IMR-90 (cell line): ENCODE results near the gene BCDIN3D. TPM values are rescaled to one million over a fixed set of nuclear protein-coding genes. Genes with fewer than 3 reads are reported as not detected.

Experiments
- ATAC-seq: fragments of 200-7000 bp; cut with Tn5 transposase; 2 replicates; pipeline ENCODE4 v1.9.1; 2020; ENCODE audit warnings: low read depth, mild to moderate bottlenecking, moderate library complexity
- BruUV-seq: library from RNA; stranded (reverse); fragments of 400-500 nt; replicated peaks from 2 replicates; lab custom pipeline; 2021; lab: Mats Ljungman, UMichigan
- CTCF ChIA-PET: fragments of 300-600 bp; formaldehyde crosslinking; extraction: SDS; loops from one replicate; lab custom pipeline; 2021; ENCODE audit warnings: antibody characterized with exemption; lab: Yijun Ruan, JAX
- POLR2A ChIA-PET: fragments of 300-600 bp; sonication (Branson Sonifier 250); formaldehyde crosslinking; loops from one replicate; lab custom pipeline; 2022; ENCODE audit warnings: antibody characterized with exemption; ENCODE audit not compliant: unreplicated experiment; lab: Charles Lee
- DNase-seq: peaks from one replicate; pipeline ENCODE4 v3.0.0; 2013
- H2AFZ ChIP-seq: replicated peaks from 2 replicates; pipeline ENCODE3; 2013; ENCODE audit warnings: low read length, mild to moderate bottlenecking; ENCODE audit not compliant: poor library complexity
- H2AK5ac ChIP-seq: 2 replicates; pipeline ENCODE4 v1.6.1; 2013; ENCODE audit warnings: low read depth, low read length, inconsistent platforms
- H2AK9ac ChIP-seq: replicated peaks from 2 replicates; pipeline ENCODE3; 2013; ENCODE audit warnings: mild to moderate bottlenecking, low read depth, low read length, moderate library complexity; ENCODE audit not compliant: poor library complexity
- H2BK120ac ChIP-seq: 2 replicates; pipeline ENCODE4 v1.6.1; 2013; ENCODE audit warnings: low read depth, low read length, inconsistent platforms
- H2BK15ac ChIP-seq: 3 replicates; pipeline ENCODE4 v1.6.1; 2013; ENCODE audit warnings: low read depth, low read length, inconsistent platforms
- H2BK20ac ChIP-seq: 2 replicates; pipeline ENCODE4 v1.6.1; 2013; ENCODE audit warnings: low read depth, mild to moderate bottlenecking, inconsistent platforms, low read length, moderate library complexity
- H2BK5ac ChIP-seq: 2 replicates; pipeline ENCODE4 v1.6.1; 2013; ENCODE audit warnings: mild to moderate bottlenecking, low read depth, low read length, inconsistent platforms; ENCODE audit not compliant: poor library complexity, severe bottlenecking
- H3K14ac ChIP-seq: replicated peaks from 2 replicates; pipeline ENCODE4 v1.6.1; 2013; ENCODE audit warnings: low read depth, low read length, inconsistent platforms
- H3K18ac ChIP-seq: 2 replicates; pipeline ENCODE4 v1.6.1; 2013; ENCODE audit warnings: low read depth, low read length, control low read depth
- H3K23ac ChIP-seq: 2 replicates; pipeline ENCODE4 v1.6.1; 2013; ENCODE audit warnings: low read depth, low read length, inconsistent platforms
- H3K27ac ChIP-seq: 2 replicates; pipeline ENCODE4 v1.5.1; 2013; ENCODE audit warnings: mild to moderate bottlenecking, control low read depth, low read length; ENCODE audit not compliant: insufficient read depth
- H3K27me3 ChIP-seq: 2 replicates; pipeline ENCODE4 v1.6.1; 2013; ENCODE audit warnings: low read length; ENCODE audit not compliant: control insufficient read depth, insufficient read depth
- H3K36me3 ChIP-seq: 2 replicates; pipeline ENCODE4 v1.6.1; 2013; ENCODE audit warnings: low read length, mixed read lengths; ENCODE audit not compliant: control insufficient read depth, insufficient read depth
- H3K4ac ChIP-seq: 2 replicates; pipeline ENCODE4 v1.6.1; 2013; ENCODE audit warnings: low read depth, low read length, inconsistent platforms
- H3K4me1 ChIP-seq: 2 replicates; pipeline ENCODE4 v1.6.1; 2013; ENCODE audit warnings: low read length, mixed read lengths; ENCODE audit not compliant: control insufficient read depth, insufficient read depth
- H3K4me2 ChIP-seq: 2 replicates; pipeline ENCODE4 v1.6.1; 2013; ENCODE audit warnings: low read depth, mild to moderate bottlenecking, control low read depth, low read length, moderate library complexity
- H3K4me3 ChIP-seq: 2 replicates; pipeline ENCODE4 v1.5.1; 2013; ENCODE audit warnings: low read depth, mild to moderate bottlenecking, control low read depth, low read length, moderate library complexity; ENCODE audit not compliant: insufficient read depth
- H3K56ac ChIP-seq: 2 replicates; pipeline ENCODE4 v1.6.1; 2013; ENCODE audit warnings: low read length, inconsistent platforms; ENCODE audit not compliant: insufficient read depth; ENCODE audit errors: extremely low read depth
- H3K79me1 ChIP-seq, 2 experiments: 2 replicates each; pipeline ENCODE4 v1.6.1; 2013; ENCODE audit warnings: low read length in 2 of 2, inconsistent platforms in 1 of 2, low read depth in 1 of 2
- H3K9ac ChIP-seq: 2 replicates; pipeline ENCODE4 v1.6.1; 2013; ENCODE audit warnings: low read depth, low read length, control low read depth
- H3K9me1 ChIP-seq: 2 replicates; pipeline ENCODE4 v1.6.1; 2013; ENCODE audit warnings: low read length, inconsistent platforms; ENCODE audit not compliant: insufficient read depth
- H3K9me3 ChIP-seq: 2 replicates; pipeline ENCODE4 v1.6.1; 2013; ENCODE audit warnings: low read length; ENCODE audit not compliant: control insufficient read depth, insufficient read depth
- H4K20me1 ChIP-seq: 2 replicates; pipeline ENCODE4 v1.6.1; 2013; ENCODE audit warnings: low read length, inconsistent platforms; ENCODE audit not compliant: insufficient read depth
- H4K5ac ChIP-seq: 2 replicates; pipeline ENCODE4 v1.6.1; 2013; ENCODE audit warnings: mild to moderate bottlenecking, low read depth, low read length, control low read depth
- H4K8ac ChIP-seq, 2 experiments: 2 replicates each; pipeline ENCODE4 v1.6.1; 2013; ENCODE audit warnings: low read depth in 2 of 2, low read length in 2 of 2, control low read depth in 1 of 2, inconsistent platforms in 1 of 2
- H4K91ac ChIP-seq: 2 replicates; pipeline ENCODE4 v1.6.1; 2013; ENCODE audit warnings: low read depth, low read length, inconsistent platforms; ENCODE audit not compliant: insufficient read depth
- ELK1 ChIP-seq: fragments of 150-350 bp; IDR thresholded peaks from 2 replicates; pipeline ENCODE4 v1.6.1; 2016; ENCODE audit warnings: low read depth, mild to moderate bottlenecking, low read length, moderate library complexity, borderline replicate concordance
- MXI1 ChIP-seq: IDR thresholded peaks from 2 replicates; pipeline ENCODE4 v1.6.1; 2012; ENCODE audit warnings: low read depth, mild to moderate bottlenecking, low read length, moderate library complexity, borderline replicate concordance
- POLR2A ChIP-seq: IDR thresholded peaks from 2 replicates; pipeline ENCODE4 v1.6.1; 2012; ENCODE audit warnings: mild to moderate bottlenecking, low read depth, low read length
- WGBS, 2 experiments: methylation state at CpG; one replicate each; pipeline versions ENCODE4 v1.1.5 to v1.1.7; 2013; ENCODE audit warnings: missing lambda C conversion rate in 2 of 2; ENCODE audit not compliant: insufficient read length in 1 of 2; ENCODE audit errors: extremely low coverage in 2 of 2; 5-methylcytosine and 5-hydroxymethylcytosine counted together
- dilution Hi-C: fragments of 300-500 bp; cut with HindIII; formaldehyde crosslinking; loops from one replicate; pipeline ENCODE4 v1.14.3; 2018; ENCODE audit warnings: low sequenced_read_pairs; ENCODE audit not compliant: unreplicated experiment
- in situ Hi-C: fragments of 300-500 bp; cut with MboI; formaldehyde crosslinking; loops from 3 replicates; pipeline ENCODE4 v1.14.3; 2019; ENCODE audit warnings: low sequenced_read_pairs, inconsistent platforms, mixed read lengths
- intact Hi-C: fragments of 100-400 bp; cut with micrococcal nuclease; formaldehyde crosslinking; loops from 2 replicates; pipeline ENCODE4 v1.10.0; 2022
- polyA plus RNA-seq, 3 experiments: library from polyadenylated mRNA; depleted of rRNA; stranded (reverse); fragments of >200 nt; gene quantifications; 2 replicates each; pipeline ENCODE4 v1.2.3, GENCODE V29; 2012; ENCODE audit warnings: low replicate concordance in 1 of 3
- total RNA-seq: library from RNA; depleted of rRNA; stranded (reverse); fragments of >200 nt; gene quantifications from 2 replicates; pipeline ENCODE4 v1.2.3, GENCODE V29; 2012

The BCDIN3D gene
- total and polyA plus RNA-seq, 2 of the 4 experiments (the other 2 are of a cell fraction) = 2.3 TPM

DNA sequence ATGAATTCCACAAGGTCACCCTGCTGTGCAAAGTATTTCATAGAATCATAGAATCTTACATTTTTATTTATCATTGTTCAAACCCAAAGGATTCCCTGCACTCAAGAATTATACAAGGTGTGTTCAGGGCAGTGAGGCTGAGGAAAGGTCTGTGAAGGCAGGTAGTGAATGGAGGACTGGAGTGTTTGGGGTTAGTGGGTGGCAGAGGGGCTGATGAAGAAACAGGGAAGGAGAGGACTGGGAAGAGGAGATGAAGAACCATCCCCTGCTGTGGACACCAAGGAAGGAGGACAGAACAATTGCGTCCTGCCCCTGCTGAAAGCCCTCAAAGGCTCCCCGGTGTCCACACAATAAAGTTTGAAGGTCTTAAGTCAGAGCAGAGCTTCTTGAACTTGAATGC is 10.8 kb upstream of the BCDIN3D start:
- no peaks in the 10 kb centered on the region for H3K36me3 ChIP-seq
- H2BK5ac ChIP-seq = no peak overlapping the region
- peak overlapping the region; percentile 25; the same call in 1 of the 2 replicates for H3K23ac ChIP-seq
- H3K9me1 ChIP-seq = no peaks in the 10 kb centered on the region
- CTCF ChIA-PET = no interaction called here
- DNase-seq (no peak), ATAC-seq (no peak)
- H3K14ac ChIP-seq = no peak overlapping the region
- POLR2A ChIA-PET = no interaction called here
- H3K4ac ChIP-seq = no peak overlapping the region
- BruUV-seq = no TSS peak
- no peak overlapping the region for H3K4me3 ChIP-seq
- in situ Hi-C loops = no loop called here
- H2AFZ ChIP-seq = no peak overlapping the region
- H3K27ac ChIP-seq = no peak overlapping the region
- H3K27me3 ChIP-seq = peaks cover 27% of the 10 kb centered on the region
- intact Hi-C loops = no loop called here
- H4K5ac ChIP-seq = no peak overlapping the region
- H2BK20ac ChIP-seq = no peak overlapping the region
- H3K79me1 ChIP-seq = no peaks in the 10 kb centered on the region
- H3K56ac ChIP-seq = no peak overlapping the region
- H2BK15ac ChIP-seq = no peak overlapping the region
- H3K9ac ChIP-seq = no peak overlapping the region
- H3K4me1 ChIP-seq = no peaks in the 10 kb centered on the region
- WGBS, 2 experiments = 20% methylated on average over 1 of the region's 2 CpGs; no CpG with 5 or more reads in 1 of the 2 experiments
- H2BK120ac ChIP-seq = no peak overlapping the region
- no peak overlapping the region for H3K18ac ChIP-seq
- no peak overlapping the region for H3K4me2 ChIP-seq
- H4K20me1 ChIP-seq = no peaks in the 10 kb centered on the region
- no peak overlapping the region for H4K91ac ChIP-seq
- dilution Hi-C loops = no loop called here
- no peak overlapping the region for H2AK5ac ChIP-seq
- TF ChIP-seq MXI1 (no peak), ELK1 (no peak), POLR2A (no peak)
- H3K9me3 ChIP-seq = peaks cover 3% of the 10 kb centered on the region; the same call in 1 of the 2 replicates
- H4K8ac ChIP-seq = no peak overlapping the region
- H2AK9ac ChIP-seq = no peak overlapping the region
